Measurements from ENCODE around the gene TCIRG1. TPM values are rescaled to one million over a fixed set of nuclear protein-coding genes. Genes with fewer than 3 reads are reported as not detected.

Gene TCIRG1
- polyA plus RNA-seq, 1 experiment: 111 TPM

DNA sequence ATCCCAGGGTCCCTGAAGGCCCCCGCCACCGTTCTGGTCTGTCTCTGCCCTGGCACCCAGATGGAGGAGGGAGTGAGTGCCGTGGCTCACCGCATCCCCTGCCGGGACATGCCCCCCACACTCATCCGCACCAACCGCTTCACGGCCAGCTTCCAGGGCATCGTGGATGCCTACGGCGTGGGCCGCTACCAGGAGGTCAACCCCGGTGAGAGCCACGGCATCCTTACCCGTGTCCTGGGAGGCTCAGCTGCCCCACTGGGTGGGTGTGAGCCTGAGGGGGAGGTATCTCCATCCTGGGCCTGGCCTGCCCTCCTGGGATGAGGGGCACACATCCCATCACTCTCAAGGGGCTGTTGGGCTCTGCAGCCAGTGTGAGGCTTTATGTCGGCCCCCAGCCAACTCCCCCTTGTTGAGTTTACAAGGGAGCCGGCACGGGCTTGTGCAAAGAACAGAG lies 6.1 kb downstream of the TCIRG1 start:
- TF ChIP-seq, protein P1, sequence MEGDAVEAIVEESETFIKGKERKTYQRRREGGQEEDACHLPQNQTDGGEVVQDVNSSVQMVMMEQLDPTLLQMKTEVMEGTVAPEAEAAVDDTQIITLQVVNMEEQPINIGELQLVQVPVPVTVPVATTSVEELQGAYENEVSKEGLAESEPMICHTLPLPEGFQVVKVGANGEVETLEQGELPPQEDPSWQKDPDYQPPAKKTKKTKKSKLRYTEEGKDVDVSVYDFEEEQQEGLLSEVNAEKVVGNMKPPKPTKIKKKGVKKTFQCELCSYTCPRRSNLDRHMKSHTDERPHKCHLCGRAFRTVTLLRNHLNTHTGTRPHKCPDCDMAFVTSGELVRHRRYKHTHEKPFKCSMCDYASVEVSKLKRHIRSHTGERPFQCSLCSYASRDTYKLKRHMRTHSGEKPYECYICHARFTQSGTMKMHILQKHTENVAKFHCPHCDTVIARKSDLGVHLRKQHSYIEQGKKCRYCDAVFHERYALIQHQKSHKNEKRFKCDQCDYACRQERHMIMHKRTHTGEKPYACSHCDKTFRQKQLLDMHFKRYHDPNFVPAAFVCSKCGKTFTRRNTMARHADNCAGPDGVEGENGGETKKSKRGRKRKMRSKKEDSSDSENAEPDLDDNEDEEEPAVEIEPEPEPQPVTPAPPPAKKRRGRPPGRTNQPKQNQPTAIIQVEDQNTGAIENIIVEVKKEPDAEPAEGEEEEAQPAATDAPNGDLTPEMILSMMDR (IDR thresholded peaks at IDR 0.05; ENCODE audit: insufficient read depth, low read depth, low read length): no peak
- H3K4me3 ChIP-seq (ENCODE audit: low read depth, low read length): no peak overlapping the region
- H3K27me3 ChIP-seq (ENCODE audit: control insufficient read depth, insufficient read depth, low read length): no peaks in the 10 kb centered on the region
- CTCF ChIA-PET: no interaction called here
- POLR2A ChIA-PET: no interaction called here
- H3K36me3 ChIP-seq (ENCODE audit: control insufficient read depth, insufficient read depth, low read length): peaks cover 53% of the 10 kb centered on the region
- no peak for DNase-seq (ENCODE audit: low read depth)

DNA sequence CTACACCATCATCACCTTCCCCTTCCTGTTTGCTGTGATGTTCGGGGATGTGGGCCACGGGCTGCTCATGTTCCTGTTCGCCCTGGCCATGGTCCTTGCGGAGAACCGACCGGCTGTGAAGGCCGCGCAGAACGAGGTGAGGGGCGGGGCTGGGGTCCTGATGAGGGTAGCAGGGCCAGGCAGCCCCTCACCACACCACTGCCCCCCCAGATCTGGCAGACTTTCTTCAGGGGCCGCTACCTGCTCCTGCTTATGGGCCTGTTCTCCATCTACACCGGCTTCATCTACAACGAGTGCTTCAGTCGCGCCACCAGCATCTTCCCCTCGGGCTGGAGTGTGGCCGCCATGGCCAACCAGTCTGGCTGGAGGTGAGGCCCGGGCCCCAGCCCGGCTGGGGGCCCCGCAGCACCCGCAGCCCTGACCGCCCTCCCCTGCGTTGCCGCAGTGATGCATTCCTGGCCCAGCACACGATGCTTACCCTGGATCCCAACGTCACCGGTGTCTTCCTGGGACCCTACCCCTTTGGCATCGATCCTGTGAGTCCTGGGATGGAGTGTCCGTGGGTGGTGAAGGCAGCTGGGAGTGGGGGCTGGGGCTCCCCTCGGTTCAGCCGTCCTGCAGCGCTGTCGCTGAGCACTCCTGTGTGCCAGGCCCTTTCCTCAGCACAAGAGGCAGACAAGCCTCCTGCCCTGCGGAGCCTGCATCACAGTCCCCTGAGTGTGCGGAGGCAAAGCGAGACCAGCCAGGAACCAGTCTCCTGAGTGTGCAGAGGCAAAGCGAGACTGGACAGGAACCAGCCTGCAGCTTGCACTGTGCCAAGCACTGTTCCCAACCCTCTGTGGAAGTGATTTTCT lies 8.8 kb downstream of the TCIRG1 start:
- H3K27me3 ChIP-seq (ENCODE audit: control insufficient read depth, insufficient read depth, low read length): no peaks in the 10 kb centered on the region
- DNase-seq (ENCODE audit: low read depth): no peak
- POLR2A ChIA-PET: no interaction called here
- H3K36me3 ChIP-seq (ENCODE audit: control insufficient read depth, insufficient read depth, low read length): peaks cover 68% of the 10 kb centered on the region
- H3K4me3 ChIP-seq (ENCODE audit: low read depth, low read length): no peak overlapping the region
- CTCF ChIA-PET: no interaction called here
- TF ChIP-seq, protein P1 (IDR thresholded peaks at IDR 0.05; ENCODE audit: insufficient read depth, low read depth, low read length): no peak

- TF ChIP-seq, protein P1 (IDR thresholded peaks at IDR 0.05; ENCODE audit: insufficient read depth, low read depth, low read length): no peak
- Histone ChIP-seq H3K4me3 (ENCODE audit: low read depth, low read length) (no peak overlapping the region), H3K27me3 (ENCODE audit: control insufficient read depth, insufficient read depth, low read length) (no peaks in the 10 kb centered on the region), H3K36me3 (ENCODE audit: control insufficient read depth, insufficient read depth, low read length) (peaks cover 65% of the 10 kb centered on the region)
- no peak for DNase-seq (ENCODE audit: low read depth)
- CTCF ChIA-PET: no interaction called here
- POLR2A ChIA-PET: no interaction called here
Measured at GRCh38 chr11:68048681-68049508, 10.1 kb downstream of the TCIRG1 start.

GRCh38 chr11:68049509-68050370 lies 10.9 kb downstream of the TCIRG1 start:
- ChIA-PET POLR2A (no interaction called here), CTCF (interaction anchor here (1.2 to 1.6 kb wide), 2 partner anchors 12 to 159 kb away, joined by 3 to 4 read pairs; no protein-coding TSS in a partner anchor)
- Histone ChIP-seq H3K36me3 (ENCODE audit: control insufficient read depth, insufficient read depth, low read length) (peaks cover 56% of the 10 kb centered on the region), H3K27me3 (ENCODE audit: control insufficient read depth, insufficient read depth, low read length) (no peaks in the 10 kb centered on the region), H3K4me3 (ENCODE audit: low read depth, low read length) (no peak overlapping the region)
- TF ChIP-seq, protein P1 (IDR thresholded peaks at IDR 0.05; ENCODE audit: insufficient read depth, low read depth, low read length): no peak
- DNase-seq (ENCODE audit: low read depth): no peak

Measured in BJ (cell line).